GM19099 (cell line): ENCODE results near the gene CLDN18.

Experiments
- POLR2A ChIP-seq: IDR thresholded peaks from 3 replicates; pipeline ENCODE4 v1.6.1; 2011; ENCODE audit warnings: low read depth; ENCODE audit not compliant: insufficient read length; ENCODE audit errors: extremely low read depth

Gene CLDN18

GRCh38 chr3:138043266-138044029 lies 33.5 kb downstream of the CLDN18 start:
- TF ChIP-seq POLR2A, result no peak

GRCh38 chr3:138046085-138046484 lies 36.1 kb downstream of the CLDN18 start:
- no peak for TF ChIP-seq POLR2A

GRCh38 chr3:138046955-138047354 lies 37.0 kb downstream of the CLDN18 start:
- no peak for TF ChIP-seq POLR2A

- no peak for TF ChIP-seq POLR2A
Measured at GRCh38 chr3:138047596-138048158, 37.7 kb downstream of the CLDN18 start.

GRCh38 chr3:138049157-138049919 lies 39.4 kb downstream of the CLDN18 start:
- TF ChIP-seq POLR2A, result no peak

GRCh38 chr3:138051947-138052802 lies 42.2 kb downstream of the CLDN18 start:
- TF ChIP-seq POLR2A, result no peak

- no peak for TF ChIP-seq POLR2A
Measured at GRCh38 chr3:138054057-138054456, 44.1 kb downstream of the CLDN18 start.

- no peak for TF ChIP-seq POLR2A
Measured at GRCh38 chr3:138057384-138057783, 47.4 kb downstream of the CLDN18 start.

- no peak for TF ChIP-seq POLR2A
Measured at GRCh38 chr3:138059261-138059660, 49.3 kb downstream of the CLDN18 start.

- no peak for TF ChIP-seq POLR2A
Measured at GRCh38 chr3:138060792-138061191, 50.8 kb downstream of the CLDN18 start.

- no peak for TF ChIP-seq POLR2A
Measured at GRCh38 chr3:138062037-138062436, 52.1 kb downstream of the CLDN18 start.

- no peak for TF ChIP-seq POLR2A
Measured at GRCh38 chr3:138062626-138063025, 52.7 kb downstream of the CLDN18 start.

GRCh38 chr3:138063416-138063815 lies 53.5 kb downstream of the CLDN18 start:
- TF ChIP-seq POLR2A, result no peak

- no peak for TF ChIP-seq POLR2A
Measured at GRCh38 chr3:138065949-138066348, 56.0 kb downstream of the CLDN18 start.

- no peak for TF ChIP-seq POLR2A
Measured at GRCh38 chr3:138066383-138066782, 56.4 kb downstream of the CLDN18 start.
